Mucosa of gallbladder (tissue), 1 donor: Measurements from ENCODE around the gene RALGPS1. TPM values are rescaled to one million over a fixed set of nuclear protein-coding genes. Genes with fewer than 3 reads are reported as not detected.

ENCODE experiments used
- DNase-seq: peaks from one replicate; pipeline ENCODE4 v3.0.0-alpha.2; 2020; ENCODE audit warnings: low spot score
- total RNA-seq: library from RNA; stranded (reverse); gene quantifications from one replicate; pipeline ENCODE4 v1.2.1, GENCODE V29; 2021
- donor health status: DM: no; HTN: no; CAD: no.

Gene RALGPS1
- total RNA-seq, 1 donor from 2014 or later, result 34.7 TPM

DNA sequence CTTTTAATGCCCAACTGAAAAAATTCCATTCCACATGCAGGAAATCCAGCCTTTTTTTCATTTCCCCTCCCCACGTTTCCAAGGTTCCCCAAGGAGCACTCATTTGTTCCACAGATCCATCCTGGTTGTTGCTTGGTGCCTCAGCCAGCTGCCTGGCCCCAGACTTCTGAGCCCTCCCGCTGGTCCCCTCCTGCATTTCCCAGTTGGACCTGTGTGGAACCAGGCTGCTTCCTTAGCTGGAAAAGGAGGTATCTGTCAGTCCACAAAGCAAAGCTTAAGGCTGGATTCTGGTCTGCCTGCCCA lies 163.0 kb downstream of the RALGPS1 start:
- no peak for DNase-seq

GRCh38 chr9:127078336-127078735 lies 163.8 kb downstream of the RALGPS1 start:
- DNase-seq, result no peak

DNA sequence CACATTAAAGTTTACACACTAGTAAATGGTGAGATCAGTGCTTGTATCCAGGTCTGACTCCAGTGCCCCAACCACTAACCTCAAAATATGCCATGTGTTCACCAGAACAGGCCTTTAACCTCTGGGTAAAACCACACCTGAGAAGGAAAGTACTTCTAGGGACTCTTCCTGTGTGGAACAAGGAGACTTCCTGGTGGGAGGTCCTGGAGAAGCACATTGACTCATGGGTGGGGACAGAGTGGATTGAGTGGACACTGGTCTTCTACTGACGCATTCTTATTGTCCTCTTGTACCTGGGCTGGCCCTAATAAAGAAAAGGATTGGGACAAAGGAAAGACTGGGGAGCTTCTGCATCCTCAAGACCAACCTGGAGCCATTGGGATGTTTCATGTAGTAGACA lies 164.4 kb downstream of the RALGPS1 start:
- no peak for DNase-seq

DNA sequence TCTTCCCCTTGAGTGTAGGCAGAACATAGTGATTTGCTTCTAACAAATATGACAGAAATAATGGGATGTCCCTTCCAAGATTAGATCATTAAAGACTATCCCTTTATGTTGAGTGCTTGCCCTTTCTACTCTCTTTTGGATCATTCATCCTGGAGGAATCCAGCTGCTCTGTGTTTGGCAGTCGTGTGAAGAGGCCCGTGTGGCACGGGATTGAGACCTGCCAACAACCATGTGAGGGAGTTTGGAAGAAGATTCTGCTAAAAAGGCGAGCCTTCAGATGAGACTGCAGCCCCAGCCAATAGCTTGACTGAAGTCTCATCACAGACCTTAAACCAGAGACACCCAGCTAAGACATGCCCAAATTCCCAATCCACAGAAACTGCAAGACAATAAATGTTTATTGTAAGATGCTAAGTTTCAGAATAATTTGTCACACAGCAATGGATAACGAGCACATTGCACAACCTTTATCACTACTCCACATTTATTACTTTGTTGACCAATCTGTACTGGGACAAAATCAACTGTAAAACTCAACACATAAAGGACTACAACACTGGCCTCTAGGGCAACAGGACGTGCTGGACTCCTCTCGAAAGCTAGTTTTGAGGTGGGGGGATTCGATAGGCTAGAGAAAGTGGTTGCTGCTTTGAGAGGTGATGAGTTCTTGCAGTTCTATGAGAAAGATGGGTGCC lies 165.0 kb downstream of the RALGPS1 start:
- DNase-seq, result no peak

- DNase-seq, result no peak
Measured at GRCh38 chr9:127081250-127082185, 166.9 kb downstream of the RALGPS1 start.

GRCh38 chr9:127083138-127083980 lies 168.8 kb downstream of the RALGPS1 start:
- no peak for DNase-seq

DNA sequence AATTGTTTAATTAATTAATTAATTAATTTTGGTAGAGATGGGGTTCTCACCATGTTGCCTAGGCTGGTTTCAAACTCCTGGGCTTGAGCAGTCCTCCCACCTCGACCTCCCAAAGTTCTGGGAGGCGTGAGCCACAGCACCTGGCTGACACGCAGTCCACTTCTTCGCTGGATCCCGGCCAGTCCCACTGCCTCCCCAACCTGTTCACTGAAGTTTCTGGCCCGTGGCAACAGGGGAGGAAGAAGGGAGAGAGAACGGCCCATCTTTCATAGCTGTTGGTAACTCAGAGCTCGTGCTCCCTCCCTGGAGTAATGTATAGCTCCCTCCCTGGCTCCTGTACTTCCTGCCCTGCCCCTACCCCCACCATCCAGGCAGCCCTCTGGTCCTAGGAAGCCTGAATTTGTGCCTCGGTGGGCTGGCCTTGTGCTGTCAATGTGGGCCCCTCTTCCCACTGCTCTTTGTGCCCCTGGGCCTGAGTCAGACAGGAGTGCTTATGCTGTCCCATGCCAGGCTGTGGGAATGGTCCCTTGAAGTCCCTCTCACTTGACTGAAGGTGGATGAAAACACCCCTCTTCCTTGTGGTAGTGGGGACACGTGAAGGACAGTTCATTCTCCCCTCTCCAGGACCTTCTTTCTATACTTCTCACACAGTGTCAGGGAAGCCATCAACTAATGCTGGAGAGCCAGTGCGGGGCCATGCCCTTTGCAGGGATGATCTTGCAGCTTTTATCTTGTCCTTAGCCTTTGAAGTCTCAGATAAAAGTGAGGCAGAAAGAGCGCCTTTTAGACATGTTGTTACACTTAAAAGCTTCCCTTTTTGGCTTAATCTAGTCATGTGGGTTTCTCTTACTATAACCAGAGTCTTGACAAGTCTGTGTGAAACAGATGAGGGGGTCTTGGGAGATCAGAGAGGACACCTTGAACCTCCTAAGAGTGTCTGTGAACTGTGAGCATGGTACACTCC lies 169.8 kb downstream of the RALGPS1 start:
- DNase-seq, result no peak

DNA sequence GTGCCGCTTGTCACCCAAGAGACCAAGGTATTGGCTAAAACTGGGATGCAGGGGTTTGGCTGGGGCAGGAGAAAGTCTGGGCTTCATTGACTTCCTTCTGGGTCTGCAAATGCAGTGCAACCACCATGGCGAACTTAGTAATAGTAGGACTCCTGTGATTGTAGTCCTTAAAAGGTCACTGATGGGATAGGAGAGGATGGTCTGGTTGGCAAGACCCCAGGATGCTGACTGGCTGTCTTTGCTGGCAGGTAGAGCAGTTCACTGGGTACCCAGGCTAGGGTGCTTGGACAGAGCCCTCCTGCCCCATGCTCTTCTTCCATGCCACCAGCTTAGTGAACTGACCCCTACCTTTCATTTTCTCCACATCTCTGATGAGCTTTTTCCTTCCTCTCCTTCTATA lies 170.6 kb downstream of the RALGPS1 start:
- no peak for DNase-seq

GRCh38 chr9:127086771-127087170 lies 172.2 kb downstream of the RALGPS1 start:
- DNase-seq, result no peak

DNA sequence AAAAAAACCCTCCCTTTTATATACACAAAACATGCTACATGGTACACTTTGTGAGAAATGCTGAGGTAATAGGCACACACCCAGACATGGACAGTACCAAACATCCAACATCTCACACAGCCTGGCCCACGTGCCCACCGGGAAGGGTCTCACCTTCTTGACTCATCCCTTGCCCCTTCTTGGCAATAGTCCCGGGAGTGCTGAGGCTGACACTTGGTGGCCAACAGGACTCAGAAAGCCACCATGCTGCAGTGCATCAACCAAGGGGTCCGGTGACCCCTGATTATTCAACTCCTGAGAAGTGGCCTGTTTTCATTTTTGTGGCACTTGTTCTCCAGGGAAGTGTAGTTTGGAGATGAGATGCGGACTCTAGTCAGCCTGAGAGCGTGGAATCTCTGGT lies 172.8 kb downstream of the RALGPS1 start:
- no peak for DNase-seq

- no peak for DNase-seq
Measured at GRCh38 chr9:127087836-127088235, 173.3 kb downstream of the RALGPS1 start.

- no peak for DNase-seq
Measured at GRCh38 chr9:127088724-127089615, 174.4 kb downstream of the RALGPS1 start.

DNA sequence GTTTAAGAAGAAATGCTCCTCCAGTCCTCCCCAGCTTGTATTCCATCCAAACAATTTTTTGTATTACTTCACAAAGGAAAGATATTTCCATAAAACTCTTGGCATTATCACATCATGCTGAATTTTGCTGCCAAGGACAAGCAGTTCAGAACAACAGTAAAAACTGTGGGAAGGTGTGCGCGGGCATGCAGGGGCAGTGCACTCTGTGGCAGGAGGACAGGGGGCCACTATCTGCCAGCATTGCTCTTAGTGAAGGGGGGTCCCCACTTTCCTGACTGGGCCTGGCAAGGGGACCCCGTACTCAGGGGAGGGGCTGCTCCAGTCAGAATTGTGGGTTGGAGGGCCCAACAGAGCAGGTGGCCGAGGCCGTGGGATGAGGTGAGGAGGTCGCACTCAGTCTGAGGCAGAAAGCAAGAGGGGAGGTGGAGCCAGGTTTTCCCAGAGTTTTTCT lies 175.1 kb downstream of the RALGPS1 start:
- DNase-seq, result no peak

DNA sequence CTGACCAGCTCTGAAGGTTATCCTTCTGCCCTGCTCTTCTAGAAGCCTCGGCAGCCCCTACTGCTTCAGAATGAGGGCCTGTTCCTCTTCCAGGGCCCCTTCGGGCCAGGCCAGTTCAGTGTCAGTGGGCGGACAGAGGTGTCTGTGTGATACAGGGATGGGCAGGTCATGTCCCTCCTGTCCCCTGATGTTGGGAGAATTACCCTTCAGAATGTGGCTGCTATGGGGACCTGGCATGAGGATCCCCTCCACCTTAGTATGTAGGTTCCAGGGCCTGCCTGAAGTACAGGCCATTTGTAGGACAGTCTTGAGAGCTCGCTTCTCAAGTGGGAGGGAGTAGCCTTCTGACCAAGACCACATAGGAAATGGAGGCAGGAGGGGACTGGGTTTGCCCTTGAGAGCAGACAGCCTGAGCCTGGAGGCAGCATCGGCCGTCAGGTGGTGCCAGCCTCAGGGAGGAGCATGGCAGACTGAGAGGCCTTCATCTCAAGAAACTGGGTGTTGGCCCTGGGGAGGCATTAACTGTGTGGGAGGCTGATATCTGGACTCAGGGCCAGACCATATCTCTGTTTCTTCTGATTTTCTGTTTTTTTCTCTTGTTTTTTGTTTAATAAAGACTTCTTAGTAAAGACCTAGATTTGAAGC lies 175.9 kb downstream of the RALGPS1 start:
- DNase-seq, result no peak

- DNase-seq, result no peak
Measured at GRCh38 chr9:127091526-127091925, 176.9 kb downstream of the RALGPS1 start.

- DNase-seq, result no peak
Measured at GRCh38 chr9:127092041-127092608, 177.5 kb downstream of the RALGPS1 start.

- DNase-seq, result no peak
Measured at GRCh38 chr9:127093319-127094020, 178.9 kb downstream of the RALGPS1 start.

GRCh38 chr9:127095411-127095810 lies 180.8 kb downstream of the RALGPS1 start:
- no peak for DNase-seq
